ENCODE results near the gene PRSS57.
A peak's percentile ranks its signal among the peaks of the same experiment; 100 is the strongest.

PRSS57 gene

GRCh38 chr19:658059-658839 lies 37.0 kb downstream of the PRSS57 start:
- H3K4me1 Mint-ChIP-seq (ENCODE audit: low read depth): peaks cover 52% of the 10 kb centered on the region

GRCh38 chr19:657611-658010 lies 37.6 kb downstream of the PRSS57 start:
- Mint-ChIP-seq H3K4me1 (ENCODE audit: low read depth) (peaks cover 52% of the 10 kb centered on the region), H3K4me3 (no peak overlapping the region), H3K27me3 (no peaks in the 10 kb centered on the region), H3K36me3 (ENCODE audit: low read depth) (peaks cover 47% of the 10 kb centered on the region), H3K9me3 (no peaks in the 10 kb centered on the region), H3K27ac (no peak overlapping the region)

More at GRCh38 chr19:658059-658839, 37.0 kb downstream of the PRSS57 start:
- H3K4me3 Mint-ChIP-seq: no peak overlapping the region
- no peaks in the 10 kb centered on the region for H3K27me3 Mint-ChIP-seq
- H3K36me3 Mint-ChIP-seq (ENCODE audit: low read depth): peaks cover 47% of the 10 kb centered on the region
- H3K9me3 Mint-ChIP-seq: no peaks in the 10 kb centered on the region
- peak overlapping the region; percentile 55 for H3K27ac Mint-ChIP-seq

GRCh38 chr19:656751-657559 lies 38.3 kb downstream of the PRSS57 start:
- H3K4me1 Mint-ChIP-seq (ENCODE audit: low read depth): peaks cover 52% of the 10 kb centered on the region
- no peak overlapping the region for H3K27ac Mint-ChIP-seq
- H3K27me3 Mint-ChIP-seq: no peaks in the 10 kb centered on the region
- H3K36me3 Mint-ChIP-seq (ENCODE audit: low read depth): peaks cover 46% of the 10 kb centered on the region
- no peak overlapping the region for H3K4me3 Mint-ChIP-seq
- H3K9me3 Mint-ChIP-seq: no peaks in the 10 kb centered on the region

GRCh38 chr19:655691-656090 lies 39.6 kb downstream of the PRSS57 start:
- Mint-ChIP-seq H3K4me3 (no peak overlapping the region), H3K4me1 (ENCODE audit: low read depth) (peaks cover 48% of the 10 kb centered on the region), H3K36me3 (ENCODE audit: low read depth) (peaks cover 35% of the 10 kb centered on the region), H3K9me3 (no peaks in the 10 kb centered on the region), H3K27me3 (no peaks in the 10 kb centered on the region), H3K27ac (peak overlapping the region; percentile 14)

- Mint-ChIP-seq H3K27me3 (no peaks in the 10 kb centered on the region), H3K4me1 (ENCODE audit: low read depth) (peaks cover 28% of the 10 kb centered on the region), H3K36me3 (ENCODE audit: low read depth) (peaks cover 31% of the 10 kb centered on the region), H3K27ac (no peak overlapping the region), H3K4me3 (no peak overlapping the region), H3K9me3 (no peaks in the 10 kb centered on the region)
Measured at GRCh38 chr19:653425-653824, 41.8 kb downstream of the PRSS57 start.

GRCh38 chr19:652467-653389 lies 42.5 kb downstream of the PRSS57 start:
- Mint-ChIP-seq H3K4me3 (no peak overlapping the region), H3K36me3 (ENCODE audit: low read depth) (peaks cover 31% of the 10 kb centered on the region), H3K27me3 (no peaks in the 10 kb centered on the region), H3K9me3 (no peaks in the 10 kb centered on the region), H3K27ac (no peak overlapping the region), H3K4me1 (ENCODE audit: low read depth) (peaks cover 27% of the 10 kb centered on the region)

GRCh38 chr19:651991-652390 lies 43.3 kb downstream of the PRSS57 start:
- Mint-ChIP-seq H3K4me3 (no peak overlapping the region), H3K4me1 (ENCODE audit: low read depth) (peaks cover 21% of the 10 kb centered on the region), H3K27ac (no peak overlapping the region), H3K36me3 (ENCODE audit: low read depth) (peaks cover 31% of the 10 kb centered on the region), H3K9me3 (no peaks in the 10 kb centered on the region), H3K27me3 (no peaks in the 10 kb centered on the region)

GRCh38 chr19:651114-651818 lies 44.0 kb downstream of the PRSS57 start:
- peaks cover 17% of the 10 kb centered on the region for H3K4me1 Mint-ChIP-seq (ENCODE audit: low read depth)
- peaks cover 32% of the 10 kb centered on the region for H3K36me3 Mint-ChIP-seq (ENCODE audit: low read depth)

GRCh38 chr19:650121-650520 lies 45.1 kb downstream of the PRSS57 start:
- Mint-ChIP-seq H3K27ac (no peak overlapping the region), H3K9me3 (no peaks in the 10 kb centered on the region), H3K4me1 (ENCODE audit: low read depth) (peaks cover 5% of the 10 kb centered on the region), H3K27me3 (no peaks in the 10 kb centered on the region), H3K36me3 (ENCODE audit: low read depth) (peaks cover 29% of the 10 kb centered on the region), H3K4me3 (no peak overlapping the region)

More at GRCh38 chr19:651114-651818, 44.0 kb downstream of the PRSS57 start:
- H3K27ac Mint-ChIP-seq: no peak overlapping the region
- no peaks in the 10 kb centered on the region for H3K27me3 Mint-ChIP-seq
- no peaks in the 10 kb centered on the region for H3K9me3 Mint-ChIP-seq
- no peak overlapping the region for H3K4me3 Mint-ChIP-seq

GRCh38 chr19:648904-649801 lies 46.1 kb downstream of the PRSS57 start:
- H3K27ac Mint-ChIP-seq: no peak overlapping the region
- no peaks in the 10 kb centered on the region for H3K27me3 Mint-ChIP-seq
- no peaks in the 10 kb centered on the region for H3K4me1 Mint-ChIP-seq (ENCODE audit: low read depth)
- H3K36me3 Mint-ChIP-seq (ENCODE audit: low read depth): peaks cover 23% of the 10 kb centered on the region
- H3K4me3 Mint-ChIP-seq: no peak overlapping the region
- H3K9me3 Mint-ChIP-seq: no peaks in the 10 kb centered on the region

- Mint-ChIP-seq H3K27ac (no peak overlapping the region), H3K27me3 (no peaks in the 10 kb centered on the region), H3K9me3 (no peaks in the 10 kb centered on the region), H3K4me1 (ENCODE audit: low read depth) (no peaks in the 10 kb centered on the region), H3K4me3 (no peak overlapping the region), H3K36me3 (ENCODE audit: low read depth) (peaks cover 15% of the 10 kb centered on the region)
Measured at GRCh38 chr19:648305-648704, 46.9 kb downstream of the PRSS57 start.

GRCh38 chr19:647566-648284 lies 47.5 kb downstream of the PRSS57 start:
- no peaks in the 10 kb centered on the region for H3K9me3 Mint-ChIP-seq
- peaks cover 15% of the 10 kb centered on the region for H3K36me3 Mint-ChIP-seq (ENCODE audit: low read depth)
- H3K4me1 Mint-ChIP-seq (ENCODE audit: low read depth): no peaks in the 10 kb centered on the region
- H3K27ac Mint-ChIP-seq: no peak overlapping the region
- H3K4me3 Mint-ChIP-seq: no peak overlapping the region
- no peaks in the 10 kb centered on the region for H3K27me3 Mint-ChIP-seq
